CD1c-positive myeloid dendritic cell (primary cell): ENCODE measurements around the gene ST7.

ENCODE experiments used
- DNase-seq: peaks from one replicate; pipeline ENCODE4 v3.0.0-alpha.2; 2016; ENCODE audit errors: extremely low spot score

The ST7 gene

DNA sequence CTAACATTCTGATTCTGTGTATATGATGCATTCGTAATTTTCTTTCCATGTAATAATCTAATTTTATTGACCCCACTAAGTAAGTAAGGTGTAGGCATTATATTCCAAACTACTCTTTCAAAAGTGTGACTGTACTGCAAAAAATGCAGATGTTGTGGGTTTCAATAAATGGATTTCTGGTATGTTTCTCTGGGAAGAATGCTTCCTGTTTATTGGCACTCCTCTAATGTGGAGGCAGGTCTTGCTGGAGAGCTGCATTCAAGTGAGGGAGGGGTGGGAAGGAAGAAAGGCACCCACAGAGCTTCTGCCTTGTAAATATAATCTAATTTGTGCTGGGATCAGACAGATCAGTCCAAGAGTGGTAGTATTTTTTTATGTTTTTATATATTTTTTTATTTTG, 23.9 kb downstream of the ST7 start:
- DNase-seq = no peak

DNA sequence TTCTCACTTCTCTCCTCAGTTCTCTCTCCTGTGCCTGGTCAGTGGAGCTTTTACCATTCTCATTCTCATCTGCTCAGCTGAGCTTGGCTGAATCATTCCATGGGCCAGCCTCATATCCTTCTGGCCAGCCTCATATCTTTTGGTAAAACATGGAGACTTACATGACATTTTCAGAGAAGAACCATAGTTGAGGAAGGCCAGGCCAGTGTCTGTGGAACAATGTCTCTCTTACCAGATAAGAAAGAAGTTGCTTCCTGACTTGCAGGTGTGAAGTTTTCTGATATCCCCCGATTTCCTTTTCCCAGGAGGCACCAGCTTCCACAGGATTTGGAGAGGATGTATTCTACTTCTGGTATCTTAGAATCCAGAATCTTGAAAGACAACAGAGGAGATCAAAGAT, 24.7 kb downstream of the ST7 start:
- DNase-seq = no peak

GRCh38 chr7:116979430-116979829, 26.1 kb downstream of the ST7 start:
- no peak for DNase-seq

DNA sequence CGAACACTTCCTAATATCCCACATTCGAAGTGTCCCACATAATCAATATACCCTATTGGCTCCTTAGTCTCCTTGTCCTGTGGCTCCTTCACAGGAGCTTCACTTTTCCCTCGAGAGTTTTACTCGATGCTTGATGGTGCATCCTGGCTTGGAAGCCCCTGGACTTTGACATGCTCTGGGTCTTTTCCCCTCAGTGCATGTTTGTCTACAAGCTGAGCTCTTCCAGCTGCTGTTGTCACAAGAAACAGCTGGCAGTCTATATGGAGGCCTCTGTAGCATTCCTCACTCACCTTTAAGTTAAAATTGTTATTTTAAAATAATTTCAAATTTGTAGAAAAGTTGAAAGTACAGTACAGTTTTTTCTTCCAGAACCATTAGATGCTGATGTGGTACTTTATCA, 27.1 kb downstream of the ST7 start:
- no peak for DNase-seq

GRCh38 chr7:116981939-116982338, 28.6 kb downstream of the ST7 start:
- DNase-seq = peak; percentile 30

DNA sequence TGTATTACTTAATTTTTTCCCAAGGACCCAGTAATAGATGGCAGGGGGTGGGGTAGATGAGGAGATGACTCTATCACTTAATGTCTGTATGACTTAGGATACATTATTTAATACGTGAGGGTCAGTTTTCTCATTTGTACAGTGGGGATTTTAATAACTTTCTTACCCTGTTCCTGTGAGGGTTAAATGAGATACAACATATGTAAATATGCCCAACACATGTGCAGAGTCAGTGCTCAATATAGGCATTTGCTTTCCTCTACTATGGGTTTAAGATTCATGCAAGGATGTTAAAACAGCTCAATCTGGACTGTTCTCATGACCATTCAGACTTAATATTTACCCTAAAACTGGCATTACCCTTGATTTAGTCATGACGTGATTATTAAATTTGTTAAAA, 31.2 kb downstream of the ST7 start:
- DNase-seq = no peak

DNA sequence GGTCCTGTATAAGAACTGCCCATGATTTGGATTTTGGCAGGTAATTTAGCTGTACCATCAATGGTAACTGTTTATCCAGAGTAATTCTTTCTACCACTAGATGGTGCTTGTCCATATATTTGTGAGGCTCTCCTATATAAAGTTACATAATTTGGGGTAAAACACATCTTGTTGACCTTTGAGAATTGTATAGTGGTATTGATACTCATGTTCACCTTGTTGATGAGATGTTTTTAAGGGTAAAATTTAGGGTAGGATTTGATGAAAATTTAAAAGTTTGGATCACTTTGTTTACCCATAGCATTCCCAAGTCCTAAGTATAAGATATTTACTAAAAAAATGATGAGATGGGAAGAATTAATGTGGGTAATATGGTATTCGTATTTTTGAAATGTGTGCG, 31.6 kb downstream of the ST7 start:
- peak; percentile 59 for DNase-seq

DNA sequence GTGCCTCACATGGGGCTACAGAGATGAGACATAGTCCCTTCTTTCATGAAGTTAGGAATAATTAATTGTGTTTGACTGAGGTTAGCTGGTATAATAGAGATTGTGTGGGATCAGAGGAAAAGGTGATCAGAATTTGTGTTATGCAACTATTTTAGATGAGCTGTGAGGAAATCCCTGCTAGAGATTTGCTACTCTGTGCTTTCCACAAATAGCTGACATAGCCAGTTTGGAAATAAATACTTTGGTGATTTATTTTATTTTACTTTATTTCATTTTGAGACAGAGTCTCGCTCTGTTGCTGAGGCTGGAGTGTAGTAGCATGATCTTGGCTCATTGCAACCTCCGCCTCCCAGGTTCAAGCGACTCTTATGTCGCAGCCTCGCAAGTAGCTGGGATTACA, 32.3 kb downstream of the ST7 start:
- DNase-seq = no peak

GRCh38 chr7:116986611-116987565, 33.6 kb downstream of the ST7 start:
- no peak for DNase-seq

GRCh38 chr7:116988363-116988989, 35.2 kb downstream of the ST7 start:
- DNase-seq = peak; percentile 42

DNA sequence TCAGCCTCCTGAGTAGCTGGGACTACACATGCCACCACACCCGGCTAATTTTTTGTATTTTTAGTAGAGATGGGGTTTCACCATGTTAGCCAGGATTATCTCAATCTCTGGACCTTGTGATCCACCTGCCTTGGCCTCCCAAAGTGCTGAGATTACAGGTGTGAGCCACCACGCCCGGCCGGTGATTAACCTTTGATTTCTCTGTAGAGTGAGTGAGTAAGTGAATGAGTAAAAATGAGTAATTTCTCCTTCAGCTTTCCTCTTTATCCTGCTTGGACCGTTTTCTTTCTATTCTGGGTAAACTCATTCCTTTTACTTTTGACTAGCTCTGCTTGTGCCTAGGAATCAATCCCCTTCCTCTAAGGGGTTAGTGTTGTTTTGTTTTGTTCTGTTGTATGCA, 36.8 kb downstream of the ST7 start:
- no peak for DNase-seq

GRCh38 chr7:116991233-116991632, 37.9 kb downstream of the ST7 start:
- no peak for DNase-seq

DNA sequence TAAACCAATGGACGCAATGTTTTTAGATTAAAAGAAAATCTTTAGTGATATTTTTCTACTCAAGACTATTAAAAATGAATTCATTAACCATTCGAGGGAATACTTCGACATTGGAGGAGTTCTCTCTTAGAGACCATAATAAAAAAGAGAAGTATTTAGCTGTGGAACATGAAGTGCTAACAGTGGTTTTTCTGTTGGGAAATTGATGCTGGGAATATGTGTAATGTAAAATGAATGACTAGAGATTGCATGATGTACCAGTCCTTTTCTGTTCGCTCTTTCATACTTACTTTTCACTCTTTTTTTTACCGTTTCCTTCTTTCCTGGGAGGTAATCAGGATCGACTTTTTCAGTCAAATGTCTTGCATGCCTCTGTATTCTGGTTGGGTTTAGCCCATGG, 41.3 kb downstream of the ST7 start:
- no peak for DNase-seq

- DNase-seq = no peak
These were observed 44.7 kb downstream of the ST7 start for GRCh38 chr7:116997972-116998371.

GRCh38 chr7:116998567-116999175, 45.4 kb downstream of the ST7 start:
- DNase-seq = no peak

DNA sequence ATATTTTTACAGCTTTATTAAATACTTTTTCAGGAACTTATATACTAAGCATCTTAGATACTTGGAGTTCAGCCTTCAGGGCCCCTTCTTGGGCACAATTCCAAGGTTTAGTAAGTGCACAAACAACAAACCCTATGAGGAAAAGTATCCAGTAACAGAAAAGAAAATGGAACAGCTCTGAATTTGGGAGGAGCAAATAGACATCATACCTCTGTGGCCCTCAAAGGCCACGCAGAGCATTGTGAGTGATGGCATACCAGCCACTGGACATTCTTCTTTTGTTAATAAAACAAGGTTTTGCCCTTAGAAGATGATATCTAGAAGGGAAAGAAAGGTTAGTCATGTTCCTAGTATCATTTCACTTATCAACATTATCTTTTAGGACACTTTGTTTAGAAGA, 46.0 kb downstream of the ST7 start:
- no peak for DNase-seq

DNA sequence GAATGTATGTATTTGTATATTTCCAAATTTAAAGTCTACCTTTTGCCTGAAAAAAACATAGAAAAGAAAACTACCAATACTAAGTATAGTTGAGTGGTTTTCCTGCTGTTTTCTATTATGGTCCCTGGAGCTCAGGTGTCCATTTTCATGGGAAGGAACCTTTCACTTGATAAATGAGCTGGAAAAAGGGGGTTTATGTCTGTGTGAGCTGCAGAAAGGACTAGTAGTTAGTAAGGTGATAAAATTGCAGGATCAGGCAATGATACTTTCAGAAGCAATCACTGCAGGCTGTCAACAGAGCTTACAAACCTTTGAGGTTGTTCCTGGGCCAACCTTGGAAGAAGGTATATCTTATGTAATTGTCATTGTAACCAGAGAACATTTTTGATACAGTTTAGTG, 48.0 kb downstream of the ST7 start:
- no peak for DNase-seq

GRCh38 chr7:117004899-117005298, 51.6 kb downstream of the ST7 start:
- DNase-seq = no peak

DNA sequence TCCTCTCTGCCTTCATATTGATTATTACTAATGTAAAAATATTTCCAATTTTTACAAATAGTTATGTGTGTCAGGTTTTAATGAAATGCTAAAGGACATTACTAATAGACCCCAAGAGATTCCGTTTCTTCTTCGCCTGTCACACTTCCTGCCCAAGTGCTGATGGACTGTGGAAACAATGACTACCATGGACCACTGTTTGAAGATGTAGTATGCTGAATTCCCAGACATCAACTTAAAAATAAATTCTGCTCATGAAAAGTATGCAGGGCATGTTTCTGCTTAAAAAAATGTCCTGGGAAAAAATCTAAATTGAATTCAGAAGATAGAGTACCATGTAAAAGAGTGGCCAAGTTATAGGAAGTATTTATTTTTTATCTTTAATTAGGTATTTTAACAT, 52.1 kb downstream of the ST7 start:
- DNase-seq = no peak

DNA sequence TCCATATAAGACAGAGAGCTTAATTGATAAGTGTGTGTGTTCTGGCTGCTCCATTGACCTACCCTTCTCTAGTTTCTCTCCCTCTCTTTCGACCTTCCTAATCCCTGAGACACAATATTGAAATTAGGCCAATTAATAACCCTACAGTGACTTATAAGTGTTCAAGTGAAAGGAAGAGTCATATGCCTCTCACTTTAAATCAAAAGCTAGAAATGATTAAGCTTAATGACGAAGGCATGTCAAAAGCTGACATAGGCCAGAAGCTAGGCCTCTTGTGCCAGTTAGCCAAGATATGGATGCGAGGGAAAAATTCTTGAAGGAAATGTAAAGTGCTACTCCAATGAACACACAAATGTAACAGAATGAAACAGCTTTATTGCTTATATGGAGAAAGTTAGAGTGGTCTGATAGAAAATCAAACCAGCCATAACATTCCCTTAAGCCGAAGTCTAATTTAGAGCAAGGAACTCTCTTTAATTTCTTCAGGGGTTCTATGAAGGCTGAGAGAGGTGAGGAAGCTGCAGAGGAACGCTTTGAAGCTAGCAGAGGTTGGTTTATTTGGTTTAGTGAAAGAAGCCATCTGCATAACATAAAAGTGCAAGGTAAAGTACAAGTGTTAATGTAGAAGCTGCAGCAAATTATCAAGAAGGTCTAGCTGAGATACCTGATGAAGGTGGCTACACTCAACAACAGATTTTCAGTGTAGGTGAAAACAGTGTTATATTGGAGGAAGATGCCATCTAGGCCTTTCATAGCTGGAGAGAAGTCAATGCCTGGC, 53.8 kb downstream of the ST7 start:
- DNase-seq = no peak

GRCh38 chr7:117008118-117008885, 55.0 kb downstream of the ST7 start:
- DNase-seq = peak; percentile 33
